ENCODE measurements around the gene VPS72. TPM values are rescaled to one million over a fixed set of nuclear protein-coding genes. Genes with fewer than 3 reads are reported as not detected.

VPS72 gene
- polyA plus RNA-seq, 1 donor (not counting 4 experiments of a cell fraction or from before 2014, with no cell fraction given), result 69.9 TPM

DNA sequence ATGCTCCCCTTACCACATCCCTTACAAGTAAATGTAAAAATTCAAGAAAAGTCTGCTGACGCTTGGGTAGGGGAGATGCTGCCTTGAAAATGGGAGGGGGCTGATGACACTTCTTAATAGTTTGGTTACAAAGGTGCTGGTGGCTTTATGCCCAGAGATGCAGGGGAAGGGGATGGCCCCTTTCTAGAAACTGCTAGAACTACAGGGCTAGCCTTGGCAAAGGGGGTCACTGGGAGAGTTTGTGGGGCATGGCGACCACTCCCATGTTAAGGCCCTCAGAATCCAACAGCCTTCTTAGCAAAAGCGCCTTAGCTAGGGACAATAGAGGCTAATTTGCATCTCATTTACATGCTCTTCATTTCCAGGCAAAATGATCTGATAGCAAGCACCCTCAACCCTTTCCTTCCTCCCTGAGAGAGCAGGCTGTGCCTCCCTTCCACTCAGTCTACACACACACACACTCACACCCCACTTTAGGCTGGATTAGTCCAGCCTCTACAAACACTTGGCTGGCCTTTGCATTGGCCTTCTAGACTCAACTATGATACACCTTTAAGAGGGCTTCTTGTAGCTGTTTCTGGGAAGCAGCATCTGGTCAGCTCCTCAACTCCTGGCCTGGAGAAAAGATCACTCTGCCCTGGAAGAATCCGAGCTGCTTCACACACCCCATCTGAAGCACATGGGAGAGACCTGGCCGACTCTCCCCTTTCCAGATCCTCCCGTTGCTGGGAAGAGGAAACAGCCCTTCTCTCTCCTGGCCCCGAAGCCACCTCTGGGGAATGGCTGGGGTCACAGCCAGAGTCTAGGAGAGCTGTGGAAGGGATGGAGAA, 45.3 kb downstream of the VPS72 start:
- dilution Hi-C loops (cut with MboI; ENCODE audit: extremely low pct_ligation_motif_present, low sequenced_read_pairs), result no loop called here
- no peak overlapping the region for H3K4me3 ChIP-seq (ENCODE audit: control insufficient read depth in 2 of 3, extremely low read depth in 1 of 3, insufficient read depth in 2 of 3, low read depth in 1 of 3, low read length in 3 of 3)

DNA sequence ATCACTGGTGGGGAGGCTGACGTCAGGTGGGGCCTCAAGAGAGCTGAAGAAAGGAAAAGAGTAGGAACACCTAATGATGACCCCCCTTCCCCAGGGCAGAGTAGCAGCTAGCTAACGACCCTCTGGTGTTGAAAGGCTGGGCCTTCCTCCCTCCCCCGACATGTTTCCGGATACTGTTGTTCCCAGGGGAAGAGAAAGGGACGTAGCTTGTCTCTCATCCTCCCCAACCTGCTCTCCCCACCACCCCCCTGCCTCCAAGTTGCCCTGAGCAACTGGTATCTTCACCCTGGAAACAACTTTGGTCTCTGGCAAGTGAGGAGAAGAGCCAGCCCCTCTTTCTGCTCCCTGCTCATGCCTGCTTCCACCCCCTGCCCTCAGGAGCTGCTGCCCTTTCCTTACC, 46.0 kb downstream of the VPS72 start:
- FAIRE-seq (no peak), DNase-seq (ENCODE audit: low read depth, low spot score) (no peak)
- Histone ChIP-seq H3K9me1 (ENCODE audit: control insufficient read depth, extremely low read depth, insufficient read depth, low read length) (no peaks in the 10 kb centered on the region), H3K27ac (ENCODE audit: control insufficient read depth, insufficient read depth, low read length) (no peak overlapping the region), H3K9me3 (ENCODE audit: control insufficient read depth, low read depth, low read length) (no peaks in the 10 kb centered on the region), H3K4me3 (ENCODE audit: control insufficient read depth in 2 of 3, extremely low read depth in 1 of 3, insufficient read depth in 2 of 3, low read depth in 1 of 3, low read length in 3 of 3) (no peak overlapping the region), H3K36me3 (ENCODE audit: control insufficient read depth in 2 of 2, extremely low read depth in 1 of 2, insufficient read depth in 2 of 2, low read length in 2 of 2) (no peaks in the 10 kb centered on the region), H4K20me1 (ENCODE audit: control insufficient read depth, extremely low read depth, insufficient read depth, low read length) (no peaks in the 10 kb centered on the region), H3K4me2 (ENCODE audit: control insufficient read depth, extremely low read depth, insufficient read depth, low read depth, low read length) (no peak overlapping the region), H2AFZ (ENCODE audit: control insufficient read depth, low read length) (no peak overlapping the region), H3K79me2 (ENCODE audit: control insufficient read depth, insufficient read depth, low read length) (no peaks in the 10 kb centered on the region), H3K27me3 (ENCODE audit: control insufficient read depth, extremely low read depth, insufficient read depth, low read length) (peaks cover 15% of the 10 kb centered on the region), H3K9ac (ENCODE audit: control insufficient read depth, extremely low read depth, insufficient read depth, low read length) (no peak overlapping the region), H3K4me1 (ENCODE audit: control insufficient read depth, extremely low read depth, insufficient read depth, low read length) (peaks cover 15% of the 10 kb centered on the region)
- dilution Hi-C loops (cut with MboI; ENCODE audit: extremely low pct_ligation_motif_present, low sequenced_read_pairs), result no loop called here
- no peak for TF ChIP-seq EZH2 (IDR thresholded peaks at IDR 0.05; ENCODE audit: low read length)
- TF ChIP-seq, protein P1, sequence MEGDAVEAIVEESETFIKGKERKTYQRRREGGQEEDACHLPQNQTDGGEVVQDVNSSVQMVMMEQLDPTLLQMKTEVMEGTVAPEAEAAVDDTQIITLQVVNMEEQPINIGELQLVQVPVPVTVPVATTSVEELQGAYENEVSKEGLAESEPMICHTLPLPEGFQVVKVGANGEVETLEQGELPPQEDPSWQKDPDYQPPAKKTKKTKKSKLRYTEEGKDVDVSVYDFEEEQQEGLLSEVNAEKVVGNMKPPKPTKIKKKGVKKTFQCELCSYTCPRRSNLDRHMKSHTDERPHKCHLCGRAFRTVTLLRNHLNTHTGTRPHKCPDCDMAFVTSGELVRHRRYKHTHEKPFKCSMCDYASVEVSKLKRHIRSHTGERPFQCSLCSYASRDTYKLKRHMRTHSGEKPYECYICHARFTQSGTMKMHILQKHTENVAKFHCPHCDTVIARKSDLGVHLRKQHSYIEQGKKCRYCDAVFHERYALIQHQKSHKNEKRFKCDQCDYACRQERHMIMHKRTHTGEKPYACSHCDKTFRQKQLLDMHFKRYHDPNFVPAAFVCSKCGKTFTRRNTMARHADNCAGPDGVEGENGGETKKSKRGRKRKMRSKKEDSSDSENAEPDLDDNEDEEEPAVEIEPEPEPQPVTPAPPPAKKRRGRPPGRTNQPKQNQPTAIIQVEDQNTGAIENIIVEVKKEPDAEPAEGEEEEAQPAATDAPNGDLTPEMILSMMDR (optimal IDR thresholded peaks at IDR 0.05 in 1 of 3, IDR thresholded peaks at IDR 0.05 in 1 of 3, conservative IDR thresholded peaks at IDR 0.05 in 1 of 3; ENCODE audit: extremely low read depth in 1 of 3, insufficient read depth in 2 of 3, low read length in 3 of 3), result no peak

More for the DNA sequence above, 45.3 kb downstream of the VPS72 start:
- Histone ChIP-seq H2AFZ (ENCODE audit: control insufficient read depth, low read length) (no peak overlapping the region), H3K4me2 (ENCODE audit: control insufficient read depth, extremely low read depth, insufficient read depth, low read depth, low read length) (no peak overlapping the region), H3K9me3 (ENCODE audit: control insufficient read depth, low read depth, low read length) (no peaks in the 10 kb centered on the region), H3K9me1 (ENCODE audit: control insufficient read depth, extremely low read depth, insufficient read depth, low read length) (no peaks in the 10 kb centered on the region), H3K27me3 (ENCODE audit: control insufficient read depth, extremely low read depth, insufficient read depth, low read length) (peaks cover 15% of the 10 kb centered on the region), H4K20me1 (ENCODE audit: control insufficient read depth, extremely low read depth, insufficient read depth, low read length) (no peaks in the 10 kb centered on the region), H3K79me2 (ENCODE audit: control insufficient read depth, insufficient read depth, low read length) (no peaks in the 10 kb centered on the region), H3K27ac (ENCODE audit: control insufficient read depth, insufficient read depth, low read length) (no peak overlapping the region), H3K9ac (ENCODE audit: control insufficient read depth, extremely low read depth, insufficient read depth, low read length) (no peak overlapping the region), H3K36me3 (ENCODE audit: control insufficient read depth in 2 of 2, extremely low read depth in 1 of 2, insufficient read depth in 2 of 2, low read length in 2 of 2) (no peaks in the 10 kb centered on the region), H3K4me1 (ENCODE audit: control insufficient read depth, extremely low read depth, insufficient read depth, low read length) (peaks cover 15% of the 10 kb centered on the region)
- DNase-seq (ENCODE audit: low read depth, low spot score) (no peak), FAIRE-seq (no peak)
- TF ChIP-seq EZH2 (IDR thresholded peaks at IDR 0.05; ENCODE audit: low read length), result no peak
- TF ChIP-seq, protein P1 (optimal IDR thresholded peaks at IDR 0.05 in 1 of 3, IDR thresholded peaks at IDR 0.05 in 1 of 3, conservative IDR thresholded peaks at IDR 0.05 in 1 of 3; ENCODE audit: extremely low read depth in 1 of 3, insufficient read depth in 2 of 3, low read length in 3 of 3), result no peak

Data from keratinocyte (primary cell).